GM18858 (cell line): ENCODE results near the gene POMT1.

ENCODE experiments used
- ATAC-seq: cut with Tn5 transposase; IDR thresholded peaks from one replicate; pipeline ENCODE4 v1.9.1; 2021; ENCODE audit not compliant: unreplicated experiment

Gene POMT1

GRCh38 chr9:131476777-131477345, 25.9 kb upstream of the POMT1 start:
- ATAC-seq = no peak

GRCh38 chr9:131477367-131477766, 25.4 kb upstream of the POMT1 start:
- ATAC-seq = no peak

GRCh38 chr9:131477816-131478419, 24.8 kb upstream of the POMT1 start:
- no peak for ATAC-seq

GRCh38 chr9:131478421-131478868, 24.3 kb upstream of the POMT1 start:
- ATAC-seq = no peak

- no peak for ATAC-seq
These were observed 23.8 kb upstream of the POMT1 start for GRCh38 chr9:131478911-131479310.

GRCh38 chr9:131480258-131480657, 22.5 kb upstream of the POMT1 start:
- no peak for ATAC-seq

GRCh38 chr9:131481441-131482342, 21.0 kb upstream of the POMT1 start:
- no peak for ATAC-seq

- ATAC-seq = no peak
These were observed 20.2 kb upstream of the POMT1 start for GRCh38 chr9:131482343-131483006.

GRCh38 chr9:131483319-131484050, 19.2 kb upstream of the POMT1 start:
- ATAC-seq = no peak

GRCh38 chr9:131484051-131484445, 18.7 kb upstream of the POMT1 start:
- ATAC-seq = no peak

GRCh38 chr9:131484560-131485185, 18.0 kb upstream of the POMT1 start:
- no peak for ATAC-seq

- ATAC-seq = no peak
These were observed 17.5 kb upstream of the POMT1 start for GRCh38 chr9:131485206-131485605.

- no peak for ATAC-seq
These were observed 16.8 kb upstream of the POMT1 start for GRCh38 chr9:131485728-131486422.

- no peak for ATAC-seq
These were observed 15.7 kb upstream of the POMT1 start for GRCh38 chr9:131487001-131487400.

- no peak for ATAC-seq
These were observed 15.1 kb upstream of the POMT1 start for GRCh38 chr9:131487621-131488031.

- no peak for ATAC-seq
These were observed 12.2 kb upstream of the POMT1 start for GRCh38 chr9:131490514-131490913.

GRCh38 chr9:131491001-131491710, 11.6 kb upstream of the POMT1 start:
- no peak for ATAC-seq

- no peak for ATAC-seq
These were observed 10.6 kb upstream of the POMT1 start for GRCh38 chr9:131492070-131492469.

- ATAC-seq = no peak
These were observed 8.3 kb upstream of the POMT1 start for GRCh38 chr9:131494296-131494870.
